ENCODE measurements around the gene PTPRR. TPM values are rescaled to one million over a fixed set of nuclear protein-coding genes. Genes with fewer than 3 reads are reported as not detected.

The PTPRR gene
- total RNA-seq, 4 donors from 2014 or later: 0.12 to 0.67 (median 0.45) TPM

- Histone ChIP-seq H3K27ac (no peak overlapping the region), H3K36me3 (no peaks in the 10 kb centered on the region), H3K4me1 (no peaks in the 10 kb centered on the region), H3K9me3 (no peaks in the 10 kb centered on the region), H3K4me3 (no peak overlapping the region), H3K27me3 (no peaks in the 10 kb centered on the region)
- peak in 1 of 4 experiments; percentile 29 for TF ChIP-seq CTCF (IDR thresholded peaks at IDR 0.05)
- no peak for TF ChIP-seq POLR2A (IDR thresholded peaks at IDR 0.05)
- peak; percentile 84 for ATAC-seq
Observed at GRCh38 chr12:70948976-70949336, 28.4 kb upstream of the PTPRR start.

- Histone ChIP-seq H3K9me3 (no peaks in the 10 kb centered on the region), H3K4me3 (no peak overlapping the region), H3K36me3 (no peaks in the 10 kb centered on the region), H3K4me1 (no peaks in the 10 kb centered on the region), H3K27ac (no peak overlapping the region), H3K27me3 (no peaks in the 10 kb centered on the region)
- 59 to 62% methylated on average over 4 to 6 of the region's 6 CpGs for WGBS, 2 donors (ENCODE audit: low coverage in 1 of 2)
- TF ChIP-seq POLR2A (IDR thresholded peaks at IDR 0.05) (no peak), CTCF (IDR thresholded peaks at IDR 0.05) (no peak), EP300 (IDR thresholded peaks at IDR 0.05) (no peak), POLR2AphosphoS5 (IDR thresholded peaks at IDR 0.05) (no peak)
- no peak for ATAC-seq
Observed at GRCh38 chr12:70948236-70948975, 27.9 kb upstream of the PTPRR start.

GRCh38 chr12:70936203-70936813 lies 15.8 kb upstream of the PTPRR start:
- WGBS, 2 donors (ENCODE audit: low coverage in 1 of 2): 30 to 45% methylated on average over 2 to 3 of the region's 3 CpGs
- Histone ChIP-seq H3K27ac (no peak overlapping the region), H3K4me1 (no peaks in the 10 kb centered on the region), H3K4me3 (no peak overlapping the region), H3K27me3 (peaks cover 19% of the 10 kb centered on the region), H3K9me3 (no peaks in the 10 kb centered on the region), H3K36me3 (no peaks in the 10 kb centered on the region)
- no peak for ATAC-seq
- TF ChIP-seq CTCF (IDR thresholded peaks at IDR 0.05): no peak
- TF ChIP-seq POLR2A (IDR thresholded peaks at IDR 0.05): no peak

GRCh38 chr12:70933133-70933532 lies 12.6 kb upstream of the PTPRR start:
- 76 to 85% methylated on average over 4 of the region's 4 CpGs for WGBS, 2 donors (ENCODE audit: low coverage in 1 of 2)
- Histone ChIP-seq H3K9me3 (no peaks in the 10 kb centered on the region), H3K4me1 (no peaks in the 10 kb centered on the region), H3K27me3 (no peaks in the 10 kb centered on the region), H3K4me3 (no peak overlapping the region), H3K27ac (no peak overlapping the region), H3K36me3 (no peaks in the 10 kb centered on the region)
- ATAC-seq: no peak
- TF ChIP-seq POLR2AphosphoS5 (IDR thresholded peaks at IDR 0.05) (no peak), CTCF (IDR thresholded peaks at IDR 0.05) (no peak), EP300 (IDR thresholded peaks at IDR 0.05) (no peak), POLR2A (IDR thresholded peaks at IDR 0.05) (no peak)

- Histone ChIP-seq H3K9me3 (no peaks in the 10 kb centered on the region), H3K36me3 (no peaks in the 10 kb centered on the region), H3K4me3 (no peak overlapping the region), H3K27ac (no peak overlapping the region), H3K4me1 (no peaks in the 10 kb centered on the region), H3K27me3 (no peaks in the 10 kb centered on the region)
- ATAC-seq: no peak
- TF ChIP-seq POLR2AphosphoS5 (IDR thresholded peaks at IDR 0.05): no peak
- no peak for TF ChIP-seq CTCF (IDR thresholded peaks at IDR 0.05)
- no peak for TF ChIP-seq POLR2A (IDR thresholded peaks at IDR 0.05)
Observed at GRCh38 chr12:70929029-70929428, 8.5 kb upstream of the PTPRR start.

Measured in gastroesophageal sphincter (tissue), 4 donors.